ENCODE measurements around the gene INF2.

INF2 gene

DNA sequence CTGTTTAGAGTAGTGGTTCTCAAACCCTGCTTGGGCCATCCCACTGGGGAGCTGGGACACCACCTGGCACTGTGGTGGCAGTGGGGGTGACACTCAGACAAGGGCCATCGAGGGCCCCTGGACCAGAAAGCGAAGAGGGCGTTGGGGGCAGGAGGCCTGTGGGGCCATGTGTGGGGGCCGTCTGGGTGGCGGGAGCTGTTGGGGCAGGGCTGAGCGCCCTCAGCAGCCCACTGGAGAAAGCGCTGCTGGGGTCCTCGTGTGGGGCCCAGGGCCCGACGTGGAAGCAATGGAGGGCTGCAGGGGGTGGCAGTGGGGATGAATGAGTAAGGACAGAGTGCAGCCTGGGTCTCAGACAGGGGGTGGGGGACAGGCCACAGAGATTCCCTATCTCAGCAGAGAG is 28.7 kb downstream of the INF2 start:
- TF ChIP-seq, protein P1, sequence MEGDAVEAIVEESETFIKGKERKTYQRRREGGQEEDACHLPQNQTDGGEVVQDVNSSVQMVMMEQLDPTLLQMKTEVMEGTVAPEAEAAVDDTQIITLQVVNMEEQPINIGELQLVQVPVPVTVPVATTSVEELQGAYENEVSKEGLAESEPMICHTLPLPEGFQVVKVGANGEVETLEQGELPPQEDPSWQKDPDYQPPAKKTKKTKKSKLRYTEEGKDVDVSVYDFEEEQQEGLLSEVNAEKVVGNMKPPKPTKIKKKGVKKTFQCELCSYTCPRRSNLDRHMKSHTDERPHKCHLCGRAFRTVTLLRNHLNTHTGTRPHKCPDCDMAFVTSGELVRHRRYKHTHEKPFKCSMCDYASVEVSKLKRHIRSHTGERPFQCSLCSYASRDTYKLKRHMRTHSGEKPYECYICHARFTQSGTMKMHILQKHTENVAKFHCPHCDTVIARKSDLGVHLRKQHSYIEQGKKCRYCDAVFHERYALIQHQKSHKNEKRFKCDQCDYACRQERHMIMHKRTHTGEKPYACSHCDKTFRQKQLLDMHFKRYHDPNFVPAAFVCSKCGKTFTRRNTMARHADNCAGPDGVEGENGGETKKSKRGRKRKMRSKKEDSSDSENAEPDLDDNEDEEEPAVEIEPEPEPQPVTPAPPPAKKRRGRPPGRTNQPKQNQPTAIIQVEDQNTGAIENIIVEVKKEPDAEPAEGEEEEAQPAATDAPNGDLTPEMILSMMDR (IDR thresholded peaks at IDR 0.05; ENCODE audit: low read depth, low read length) = no peak
- DNase-seq (ENCODE audit: extremely low read depth, low read depth) = no peak

DNA sequence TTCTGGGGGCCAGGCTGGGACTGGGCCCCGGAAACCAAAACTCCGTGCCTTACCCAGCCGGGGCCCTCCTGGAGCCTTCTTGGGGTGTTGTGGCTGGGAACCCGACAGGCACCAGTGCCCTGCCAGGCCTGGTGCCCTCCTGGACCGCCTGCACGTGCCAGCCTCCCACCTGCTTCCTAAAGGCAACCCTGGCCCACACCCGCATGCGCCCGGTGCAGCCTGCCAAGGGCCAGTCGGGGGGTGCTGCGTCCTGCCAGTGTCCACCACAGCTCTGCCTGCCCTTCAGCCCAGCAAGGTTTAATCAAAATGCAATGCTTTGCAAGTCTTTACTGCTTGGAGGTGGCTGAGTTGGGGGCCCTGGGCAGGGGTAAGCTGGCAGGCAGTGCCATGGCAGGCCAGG is 29.5 kb downstream of the INF2 start:
- no peak for DNase-seq (ENCODE audit: extremely low read depth, low read depth)
- TF ChIP-seq, protein P1 (IDR thresholded peaks at IDR 0.05; ENCODE audit: low read depth, low read length) = no peak

DNA sequence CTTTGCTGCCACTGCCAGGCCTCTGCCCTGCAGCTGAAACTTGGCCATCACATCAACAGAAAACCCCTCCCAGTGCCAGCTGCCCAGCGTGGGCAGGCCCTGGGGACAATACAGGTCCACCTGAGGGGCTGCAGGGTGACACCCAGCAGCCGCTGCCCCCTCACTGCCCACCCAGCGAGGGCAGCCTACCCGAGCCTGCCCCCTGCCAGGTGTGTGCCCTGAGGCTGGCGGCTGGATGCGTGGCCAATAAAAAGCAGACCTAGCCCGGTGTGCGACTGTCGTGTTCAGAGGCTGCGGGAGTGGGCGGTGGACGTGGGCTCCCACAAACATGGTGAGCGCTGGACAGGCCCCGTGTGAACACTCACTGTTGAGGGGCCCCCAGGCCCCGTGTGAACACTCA is 29.9 kb downstream of the INF2 start:
- TF ChIP-seq, protein P1 (IDR thresholded peaks at IDR 0.05; ENCODE audit: low read depth, low read length) = no peak
- DNase-seq (ENCODE audit: extremely low read depth, low read depth) = no peak

DNA sequence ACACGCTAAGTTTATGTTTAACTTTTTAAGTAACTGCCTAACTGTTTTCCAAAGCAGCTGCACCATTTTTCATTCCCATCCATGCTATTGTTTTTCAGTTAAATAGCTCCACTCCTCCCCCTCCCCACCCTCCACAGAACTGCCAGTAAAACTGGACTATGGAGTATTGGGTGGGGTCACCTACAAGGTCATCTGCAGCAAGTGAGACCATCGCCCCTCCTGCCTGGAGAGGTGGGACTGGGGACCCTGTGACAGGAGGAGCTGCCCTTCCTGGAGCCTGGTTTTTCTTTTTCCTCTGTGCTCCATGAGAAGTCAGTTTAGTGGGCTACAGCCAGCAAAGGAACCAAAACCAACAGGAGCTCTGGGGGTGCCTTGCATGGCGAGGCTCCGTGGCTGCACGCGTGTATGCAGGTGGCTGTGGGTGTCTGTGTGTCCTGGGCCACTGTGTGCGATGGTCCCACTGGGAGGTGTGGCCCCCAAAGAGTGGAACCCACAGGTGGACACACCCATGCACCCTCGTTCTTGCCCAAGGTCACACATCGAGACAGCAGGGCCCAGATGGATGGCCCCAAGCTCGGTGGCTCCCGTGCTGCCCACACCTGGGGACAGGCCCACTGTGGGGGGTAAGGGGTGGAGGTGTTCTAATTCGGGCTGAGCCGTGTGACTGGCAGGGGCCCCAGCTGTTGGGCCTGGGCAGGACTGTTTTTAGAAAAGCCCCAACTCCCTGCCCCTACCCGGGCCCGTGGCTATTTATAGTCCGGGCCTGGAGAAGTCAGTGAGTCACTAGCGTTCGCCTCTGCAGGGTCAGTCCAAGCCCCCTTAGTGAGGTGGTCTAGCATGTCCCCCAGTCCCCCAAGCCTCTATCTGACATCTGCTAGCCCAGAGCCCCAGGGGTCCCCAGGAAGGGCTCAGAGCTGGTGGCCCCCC is 32.4 kb downstream of the INF2 start:
- TF ChIP-seq, protein P1 (IDR thresholded peaks at IDR 0.05; ENCODE audit: low read depth, low read length) = no peak
- DNase-seq (ENCODE audit: extremely low read depth, low read depth) = no peak

DNA sequence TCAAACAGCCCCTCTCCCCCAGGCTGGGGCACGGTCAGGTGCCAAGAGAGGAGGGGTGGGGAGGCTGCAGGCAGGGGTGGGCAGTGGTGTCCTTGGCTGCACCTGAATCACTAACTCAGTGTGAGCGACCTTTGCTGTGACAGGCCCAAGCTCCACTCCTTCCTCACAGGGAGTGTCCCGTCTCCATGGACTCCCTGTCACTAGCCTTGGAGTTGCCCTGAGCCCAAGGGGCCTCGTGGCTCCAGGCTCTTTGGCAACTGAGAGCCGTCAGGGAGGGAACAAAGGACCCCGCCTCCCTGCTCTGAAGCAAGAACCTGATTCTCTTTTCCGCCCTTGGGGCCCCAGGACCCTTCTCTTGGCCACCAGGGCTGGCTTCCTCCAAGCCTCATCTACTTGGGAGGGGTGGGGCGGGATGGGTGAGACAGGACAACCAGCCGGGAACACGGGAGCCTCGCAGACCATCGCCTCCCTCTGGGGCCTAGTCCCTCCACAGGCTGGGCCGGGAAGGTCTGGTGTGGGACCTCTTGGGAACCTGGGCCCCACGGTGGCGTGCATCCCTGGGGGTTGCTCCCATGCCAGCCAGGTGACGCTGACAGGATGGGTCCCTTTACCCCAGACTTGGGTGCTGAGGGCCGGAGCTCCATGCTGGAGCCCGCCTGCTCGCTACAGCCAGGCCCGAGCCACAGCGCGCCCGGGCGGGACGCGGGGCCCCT is 33.7 kb downstream of the INF2 start:
- TF ChIP-seq, protein P1 (IDR thresholded peaks at IDR 0.05; ENCODE audit: low read depth, low read length) = no peak
- no peak for DNase-seq (ENCODE audit: extremely low read depth, low read depth)

DNA sequence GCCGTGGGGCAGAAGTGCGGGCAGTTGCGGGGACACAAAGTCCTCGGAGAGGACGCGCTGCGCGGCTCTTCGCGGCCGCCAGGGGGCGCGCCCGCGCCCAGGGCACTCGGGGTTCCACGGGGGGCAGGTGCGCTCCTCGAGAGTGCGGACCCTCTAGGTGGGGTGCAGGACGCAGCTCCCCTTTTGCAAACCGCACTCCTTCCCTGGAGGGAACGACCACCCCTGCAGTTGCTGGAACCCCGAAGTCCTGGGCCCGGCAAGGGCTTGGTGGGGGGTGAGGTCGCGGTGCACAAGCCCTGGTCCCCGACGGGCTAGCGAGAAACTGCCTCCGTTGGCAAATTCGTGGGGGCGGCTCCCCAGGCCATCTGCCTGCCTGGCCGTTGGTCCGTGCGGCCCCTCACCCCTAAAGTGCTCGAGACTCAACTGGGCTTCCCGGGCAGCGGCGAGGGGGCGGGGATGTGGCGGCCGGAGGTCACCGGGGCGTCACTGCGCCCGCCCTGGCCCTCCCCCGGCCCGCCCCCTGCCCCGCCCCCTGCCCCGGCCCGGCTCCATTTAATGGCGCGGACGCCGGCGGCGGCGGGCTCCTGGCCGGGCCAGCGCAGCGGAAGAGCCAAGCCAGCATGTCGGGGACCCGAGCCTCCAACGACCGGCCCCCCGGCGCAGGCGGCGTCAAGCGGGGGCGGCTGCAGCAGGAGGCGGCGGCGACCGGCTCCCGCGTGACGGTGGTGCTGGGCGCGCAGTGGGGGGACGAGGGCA is 34.4 kb downstream of the INF2 start, which contains the start of gene ADSS1:
ADSS1 (plus strand) TSS at position 579 of the 756 bp plus-strand sequence; CDS start at position 621, 42 bp downstream.
- no peak for DNase-seq (ENCODE audit: extremely low read depth, low read depth)
- TF ChIP-seq, protein P1 (IDR thresholded peaks at IDR 0.05; ENCODE audit: low read depth, low read length) = peak; percentile 67
